Measurements from ENCODE around the gene CCDC71L.

CCDC71L gene

DNA sequence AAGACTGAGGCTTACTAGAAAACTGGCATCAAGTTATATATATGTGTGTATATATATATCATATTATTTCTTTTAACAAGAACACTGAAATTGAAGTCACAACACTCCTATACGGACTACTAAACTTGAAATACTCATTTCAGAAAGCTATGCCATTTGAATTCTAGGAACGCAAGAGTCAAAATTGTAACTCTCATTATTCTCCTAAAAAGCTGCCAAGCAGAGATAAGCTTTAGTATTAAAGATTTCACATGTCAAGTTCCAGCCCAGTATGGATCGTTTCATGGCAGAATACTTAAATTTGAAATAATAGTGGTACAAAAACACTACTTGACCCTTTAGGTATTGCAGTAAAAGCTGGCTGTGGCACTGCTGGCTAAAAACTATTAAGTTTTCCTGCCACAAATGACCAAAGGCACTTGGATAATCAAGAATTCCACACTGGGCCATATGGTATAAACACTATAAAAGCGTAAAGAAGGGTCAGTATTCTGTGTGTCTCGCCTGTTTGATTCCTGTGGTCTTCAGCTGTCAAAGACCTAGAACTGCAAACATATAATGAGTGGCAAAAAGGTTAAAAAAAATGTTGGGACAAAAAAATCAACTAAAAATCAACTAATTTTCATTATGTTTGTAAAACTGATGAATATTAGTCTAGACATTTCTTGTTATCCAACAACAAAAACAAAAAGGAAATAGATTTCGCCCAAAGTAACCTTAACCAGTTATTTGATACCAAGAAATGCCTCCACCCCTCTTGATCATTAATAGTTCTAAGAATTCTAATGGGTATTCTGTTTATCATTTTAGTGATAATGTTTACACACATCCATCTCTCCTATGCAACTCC is 2.4 kb downstream of the CCDC71L start:
- DNase-seq: no peak

DNA sequence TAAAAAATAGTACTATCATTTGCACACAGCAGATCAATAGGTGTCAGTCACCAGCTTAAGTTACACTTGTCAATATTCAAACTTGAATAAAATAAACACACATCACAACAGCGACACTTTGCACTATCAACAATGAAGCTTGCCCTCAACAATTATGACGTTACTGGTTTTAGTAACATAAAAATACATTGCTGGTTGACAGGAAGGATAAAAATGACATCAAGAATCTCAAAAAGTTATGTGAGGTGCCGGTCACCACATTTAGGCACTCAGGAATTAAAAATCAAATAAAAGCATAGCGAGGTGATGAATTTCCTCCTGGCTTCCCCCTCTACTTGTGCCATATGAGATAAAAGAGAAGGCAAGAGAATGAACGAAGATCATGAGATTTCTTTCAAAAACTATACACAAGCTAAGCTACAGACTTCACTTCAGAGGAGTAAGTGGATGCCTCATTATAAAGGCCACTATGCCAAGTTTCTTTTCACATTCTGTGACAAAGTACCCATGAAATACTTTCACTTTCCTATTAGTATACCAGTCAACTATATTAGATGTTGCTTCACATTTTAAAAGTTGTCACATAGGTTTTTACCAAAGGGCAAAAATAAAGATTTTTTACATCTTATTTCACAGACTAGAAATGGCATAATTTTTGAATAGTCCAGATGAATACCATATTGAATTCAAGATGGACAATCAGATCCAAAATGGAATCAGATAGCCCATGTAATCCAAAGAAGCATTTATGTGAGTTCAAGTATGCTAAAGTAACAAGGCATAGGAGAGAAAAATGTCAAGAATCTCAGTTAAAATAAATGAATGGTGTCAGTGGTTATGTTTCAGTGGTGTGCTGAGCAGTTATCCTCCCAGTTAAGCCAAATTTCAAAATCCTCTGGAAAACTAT is 3.6 kb downstream of the CCDC71L start:
- no peak for DNase-seq

DNA sequence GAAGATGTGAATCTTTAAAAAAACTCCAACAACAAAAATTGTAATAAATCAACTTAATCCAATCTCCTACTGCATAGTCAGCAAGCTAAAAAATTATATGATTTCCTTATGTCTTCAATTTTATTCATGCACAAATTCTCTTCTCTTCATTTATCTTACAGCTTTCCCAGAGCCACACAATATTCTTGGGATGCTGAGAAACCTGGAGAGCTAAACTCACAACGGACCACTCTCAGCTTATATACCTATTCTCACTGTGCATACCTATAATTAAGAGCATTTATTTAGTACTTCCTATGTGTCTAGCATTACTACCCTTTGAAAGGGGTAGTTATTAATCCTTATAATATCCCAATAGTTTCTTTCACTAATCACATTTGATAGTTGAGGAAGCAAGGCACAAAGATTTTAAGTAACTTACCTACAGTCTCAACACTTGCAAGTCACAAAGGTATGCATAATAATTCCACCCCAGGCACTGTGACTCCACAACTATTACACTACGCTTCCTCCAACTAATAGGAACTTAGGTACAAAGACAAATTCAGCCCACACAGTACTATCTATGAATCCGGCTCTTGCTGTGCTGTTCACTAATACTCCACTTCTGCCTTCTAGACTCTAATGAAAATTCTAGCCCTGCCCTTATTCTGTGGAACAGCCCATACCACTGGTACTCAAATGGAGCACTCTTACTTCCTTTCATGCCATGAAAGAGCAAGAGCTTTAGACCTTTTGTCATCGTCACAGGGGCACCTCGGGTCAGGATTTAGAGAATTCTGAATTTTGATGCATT is 5.1 kb downstream of the CCDC71L start:
- DNase-seq: no peak

DNA sequence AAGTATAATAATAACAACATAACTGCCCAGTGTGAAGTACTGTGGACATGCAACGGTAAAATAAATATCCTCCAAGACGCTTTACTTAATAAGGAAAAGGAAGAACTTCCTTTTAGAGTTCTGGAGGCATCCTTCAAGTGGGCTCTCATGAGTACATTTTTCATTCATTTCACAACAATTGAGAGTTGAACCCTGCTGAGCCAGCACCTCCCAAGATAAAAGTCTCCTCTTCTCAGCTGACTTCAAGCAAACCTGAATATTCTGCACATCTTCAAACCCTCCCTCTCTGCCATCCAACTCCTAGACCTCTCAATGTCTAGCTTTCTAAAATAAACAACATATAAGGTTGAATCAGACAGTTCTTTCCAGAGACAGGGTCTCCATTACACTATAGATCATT is 7.5 kb downstream of the CCDC71L start:
- no peak for DNase-seq

DNA sequence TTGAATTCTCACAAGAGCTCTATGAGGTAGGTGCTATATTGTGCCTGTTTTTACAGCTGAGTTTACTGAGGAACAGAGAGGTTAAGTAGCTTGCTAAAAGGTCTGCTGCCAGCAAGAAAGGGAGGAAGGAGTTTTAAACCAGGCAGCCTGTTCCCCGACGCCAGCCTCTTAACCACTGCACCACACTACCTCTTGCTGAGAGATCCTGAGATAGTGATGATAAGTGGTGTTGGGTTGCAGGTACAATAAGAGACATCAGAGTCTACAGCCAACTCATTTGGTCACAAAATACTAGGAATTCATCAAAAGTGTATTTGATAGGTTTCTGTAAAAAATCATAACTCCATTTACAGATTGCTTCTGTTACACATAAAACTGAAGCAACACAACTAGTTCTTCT is 8.0 kb downstream of the CCDC71L start:
- no peak for DNase-seq

DNA sequence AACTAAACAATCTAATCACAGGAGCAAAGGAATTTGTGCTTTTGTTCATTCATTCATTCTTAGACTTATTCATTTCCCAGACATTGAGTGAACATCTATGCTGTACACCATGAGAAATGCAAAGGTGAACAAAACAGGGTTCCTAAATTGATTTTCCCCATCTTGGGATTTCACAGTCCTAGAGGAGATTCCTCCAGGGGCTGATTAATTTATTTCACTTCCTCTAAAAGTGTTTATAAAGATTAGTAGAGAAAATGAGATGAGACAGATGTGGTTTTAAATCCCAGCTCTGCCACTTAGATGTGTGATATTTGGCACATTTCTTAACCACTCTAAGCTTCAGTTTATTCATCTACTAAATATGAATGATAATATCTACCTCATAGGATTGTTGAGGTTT is 8.9 kb downstream of the CCDC71L start:
- no peak for DNase-seq

DNA sequence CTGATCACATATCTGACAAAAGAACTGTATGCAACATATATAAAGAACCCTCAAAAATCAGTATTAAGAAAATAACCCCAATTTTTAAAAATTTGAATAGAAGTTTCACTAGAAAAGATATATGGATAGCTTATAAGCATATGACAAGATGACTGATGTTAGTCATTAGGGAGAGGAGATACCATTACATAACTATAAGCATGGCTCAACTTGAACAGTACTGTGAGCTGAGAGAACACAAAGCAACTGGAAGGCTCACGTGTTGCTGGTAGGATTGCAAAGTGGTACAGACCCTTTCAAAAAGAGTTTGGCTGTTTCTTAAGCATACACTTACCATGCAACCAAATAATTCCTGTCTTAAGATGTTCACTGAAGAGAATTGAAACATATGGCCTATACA is 14.7 kb downstream of the CCDC71L start:
- no peak for DNase-seq

DNA sequence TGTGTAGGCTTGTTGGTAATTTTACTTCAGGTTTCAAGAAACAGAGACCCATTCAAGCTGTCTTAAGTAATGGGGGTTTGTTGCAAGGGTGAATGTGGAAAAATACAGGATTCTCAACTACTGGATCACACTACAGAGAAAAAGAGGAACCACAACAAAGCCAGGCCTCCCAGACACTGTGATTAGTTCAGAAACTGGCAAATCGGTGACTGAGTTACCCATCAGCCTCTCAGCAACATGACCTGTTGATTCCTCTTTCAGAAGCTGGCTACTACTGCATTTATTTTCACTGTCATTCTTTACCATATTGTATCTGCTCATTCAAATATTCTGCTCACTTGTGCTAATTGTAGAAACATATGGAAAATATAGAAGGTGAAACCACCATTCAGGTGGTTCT is 16.0 kb downstream of the CCDC71L start:
- no peak for DNase-seq

DNA sequence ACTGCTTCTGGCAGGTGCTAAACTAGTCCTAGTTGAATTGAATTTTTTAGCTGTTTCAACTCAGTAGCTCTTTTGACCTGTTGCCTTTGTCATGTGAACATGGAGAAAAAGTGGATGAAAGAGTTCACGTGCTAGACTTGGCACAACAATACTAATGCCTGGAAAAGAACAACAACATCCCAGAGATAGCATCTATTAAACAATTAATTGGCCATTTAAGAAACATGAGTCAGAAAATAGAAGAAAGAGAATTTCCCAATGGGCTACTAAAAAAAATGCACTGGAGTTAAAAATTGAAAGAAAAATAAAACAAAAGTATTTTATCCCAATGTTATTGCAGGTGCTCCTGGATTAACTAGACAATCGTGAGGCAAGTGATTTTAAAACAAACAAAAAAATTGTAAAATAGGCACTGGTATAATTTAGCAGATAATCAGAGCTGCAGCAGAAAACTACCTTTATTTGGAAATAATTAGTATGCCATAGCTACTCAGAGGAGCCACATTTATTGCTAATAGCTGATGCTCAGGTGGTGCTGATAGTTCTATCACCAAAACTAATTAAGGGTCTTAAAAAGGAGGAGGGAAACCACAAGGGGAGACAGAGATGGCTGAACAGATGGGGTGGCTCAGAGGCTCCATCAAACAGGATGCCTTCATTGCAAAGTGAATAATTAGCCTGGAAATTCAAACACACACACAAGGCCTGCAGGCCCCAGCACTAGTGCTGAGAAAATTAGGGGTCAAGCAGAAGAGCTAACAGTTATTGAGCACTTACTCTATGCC is 17.6 kb downstream of the CCDC71L start:
- no peak for DNase-seq

DNA sequence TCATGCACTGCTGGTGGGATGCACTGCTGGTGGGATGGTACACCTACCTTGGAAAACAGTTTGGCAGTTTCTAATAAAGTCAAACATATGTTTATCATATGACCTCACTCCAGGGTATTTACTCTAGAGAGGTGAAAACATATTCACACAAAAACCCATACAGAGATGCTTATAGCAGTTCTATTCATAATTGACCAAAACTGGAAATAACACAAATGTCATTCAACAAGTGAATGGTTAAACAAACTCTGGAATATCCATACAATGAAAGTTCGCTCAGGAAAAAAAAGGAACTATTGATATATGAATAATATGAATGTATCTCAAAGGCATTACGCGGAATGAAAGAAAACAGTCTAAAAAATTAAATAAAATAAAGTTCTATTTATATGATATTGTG is 19.5 kb downstream of the CCDC71L start:
- no peak for DNase-seq

DNA sequence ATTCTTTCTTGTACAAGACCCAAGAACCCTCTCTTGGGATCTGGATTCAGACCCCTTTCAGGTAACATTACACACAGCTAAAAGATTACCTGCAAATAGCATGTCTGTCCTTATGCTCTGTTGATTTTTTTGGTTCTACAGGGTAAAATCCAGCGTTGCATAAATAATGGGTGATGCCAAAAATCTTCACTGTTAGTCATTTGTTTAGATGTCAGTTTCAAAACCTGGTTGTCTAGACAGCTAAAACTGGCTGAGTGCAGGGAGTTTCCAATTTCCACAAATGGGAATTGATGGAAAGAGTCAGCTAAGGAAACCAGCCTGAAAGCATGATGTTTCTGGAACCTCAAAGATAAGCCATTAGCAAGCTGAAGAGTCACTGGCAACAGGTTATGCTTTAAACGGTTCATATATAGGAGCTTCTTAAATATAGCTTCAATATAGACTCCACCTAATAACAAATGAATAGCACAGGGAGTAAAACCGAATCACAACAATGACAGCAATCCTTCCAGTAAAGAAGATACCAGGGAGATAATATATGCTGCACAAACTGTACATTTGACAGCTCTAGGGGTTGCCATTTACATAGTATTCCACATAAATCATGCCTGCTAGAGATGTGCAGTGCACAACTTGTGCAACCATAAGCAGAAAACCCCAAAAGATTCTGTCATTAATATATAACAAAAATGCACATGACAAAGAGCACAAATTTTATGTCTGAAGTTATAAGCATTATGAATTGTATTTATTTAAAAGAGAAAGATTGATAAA is 20.4 kb downstream of the CCDC71L start:
- no peak for DNase-seq

DNA sequence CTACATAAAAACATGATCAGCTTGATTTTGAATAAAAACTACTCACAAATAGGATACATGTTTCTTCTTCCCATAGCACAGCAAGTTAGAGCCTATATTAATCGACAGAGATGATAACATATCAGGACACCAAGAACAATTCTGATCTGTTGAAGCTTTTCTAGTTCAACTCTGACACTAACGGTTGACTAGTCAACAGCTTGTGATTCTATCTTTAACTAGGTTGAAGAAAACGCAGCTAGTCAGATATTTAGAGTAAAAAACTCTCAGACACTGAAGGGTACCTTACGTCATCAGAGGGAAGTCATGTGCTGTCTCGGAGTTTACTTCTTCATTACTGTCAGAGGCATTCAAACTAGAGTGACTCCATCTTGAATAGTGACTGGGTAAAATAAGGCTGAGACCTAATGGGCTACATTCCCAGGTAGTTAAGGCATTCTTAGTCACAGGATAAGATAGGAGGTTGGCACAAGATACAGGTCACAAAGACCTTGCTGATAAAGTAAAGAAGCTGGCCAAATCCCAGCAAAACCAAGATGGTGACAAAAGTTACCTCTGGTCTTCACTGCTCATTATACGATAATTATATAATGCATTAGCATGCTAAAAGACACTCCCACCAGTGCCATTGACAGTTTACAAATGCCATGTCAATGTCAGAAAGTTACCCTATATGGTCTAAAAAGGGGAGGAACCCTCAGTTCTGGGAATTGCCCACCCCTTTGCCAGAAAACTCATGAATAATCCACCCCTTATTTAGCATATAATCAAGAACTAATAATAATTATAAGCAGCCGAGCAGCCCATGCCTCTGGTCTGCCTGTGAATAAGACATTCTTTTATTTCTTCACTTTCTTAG is 21.3 kb downstream of the CCDC71L start:
- DNase-seq: no peak

DNA sequence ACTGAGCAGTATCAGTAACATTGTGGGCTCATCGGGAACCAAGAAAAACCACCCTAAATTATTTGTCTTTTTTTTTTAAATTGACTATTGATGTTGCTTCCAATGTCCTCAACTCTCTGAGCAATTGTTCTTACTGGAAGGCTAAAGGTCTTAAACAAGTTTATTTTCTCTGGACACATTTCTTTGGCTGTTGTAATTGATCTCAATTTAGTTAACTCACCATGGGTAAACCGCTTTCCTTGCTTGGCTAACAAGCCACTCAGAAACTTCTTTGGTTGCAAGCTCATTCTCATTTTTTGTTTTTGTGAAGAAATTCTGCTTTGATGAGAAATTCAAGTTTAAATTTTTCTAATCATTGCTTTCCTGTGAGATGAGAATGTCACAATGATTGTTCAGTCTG is 25.5 kb downstream of the CCDC71L start:
- no peak for DNase-seq

DNA sequence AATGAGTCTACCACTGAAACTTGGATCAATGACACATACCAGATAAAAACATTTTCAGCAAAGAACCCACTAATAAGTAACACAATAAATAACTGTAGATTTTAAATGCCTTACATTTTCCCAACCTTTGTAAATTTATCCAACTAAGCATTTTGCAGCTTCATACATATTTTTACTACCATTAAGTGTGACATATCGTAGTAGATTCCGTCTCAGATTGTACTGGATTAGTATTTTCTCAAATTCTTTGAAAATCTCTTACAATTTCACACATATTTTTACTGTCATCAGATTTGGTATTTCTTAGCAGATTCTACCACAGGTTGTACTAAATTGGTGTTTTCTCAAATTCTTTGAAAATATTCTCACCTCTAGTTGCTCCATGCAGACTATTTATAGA is 26.0 kb downstream of the CCDC71L start:
- DNase-seq: no peak

DNA sequence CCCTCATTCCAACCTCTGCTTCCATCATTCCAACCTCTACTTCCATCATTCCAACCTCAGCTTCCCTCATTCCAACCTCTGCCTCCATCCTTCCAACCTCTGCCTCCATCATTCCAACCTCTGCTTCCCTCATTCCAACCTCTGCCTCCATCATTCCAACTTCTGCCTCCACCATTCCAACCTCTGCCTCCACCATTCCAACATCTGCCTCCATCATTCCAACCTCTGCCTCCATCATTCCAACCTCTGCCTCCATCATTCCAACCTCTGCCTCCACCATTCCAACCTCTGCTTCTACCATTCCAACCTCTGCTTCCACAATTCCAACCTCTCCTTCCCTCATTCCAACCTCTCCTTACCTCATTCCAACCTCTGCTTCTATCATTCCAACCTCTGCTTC is 30.3 kb downstream of the CCDC71L start:
- no peak for DNase-seq

DNA sequence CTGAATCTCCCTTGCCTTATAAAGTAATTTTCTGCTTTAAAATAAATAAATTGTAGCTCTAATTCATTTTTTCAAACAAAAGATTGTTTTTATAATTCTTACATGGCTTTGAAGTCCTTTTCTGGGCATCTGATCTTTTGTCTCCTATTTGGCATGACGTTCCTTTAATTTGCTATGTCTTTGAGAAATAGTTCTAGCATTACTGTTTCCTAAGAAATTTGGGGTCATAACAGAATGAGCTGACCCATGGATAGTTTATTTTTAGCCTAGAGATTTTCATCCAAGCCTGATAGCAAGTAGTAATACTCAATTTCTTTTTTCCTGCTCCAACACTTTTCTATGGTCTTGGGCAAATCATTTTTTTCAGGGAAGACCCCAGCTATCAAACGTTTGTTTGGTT is 31.4 kb downstream of the CCDC71L start:
- DNase-seq: no peak

DNA sequence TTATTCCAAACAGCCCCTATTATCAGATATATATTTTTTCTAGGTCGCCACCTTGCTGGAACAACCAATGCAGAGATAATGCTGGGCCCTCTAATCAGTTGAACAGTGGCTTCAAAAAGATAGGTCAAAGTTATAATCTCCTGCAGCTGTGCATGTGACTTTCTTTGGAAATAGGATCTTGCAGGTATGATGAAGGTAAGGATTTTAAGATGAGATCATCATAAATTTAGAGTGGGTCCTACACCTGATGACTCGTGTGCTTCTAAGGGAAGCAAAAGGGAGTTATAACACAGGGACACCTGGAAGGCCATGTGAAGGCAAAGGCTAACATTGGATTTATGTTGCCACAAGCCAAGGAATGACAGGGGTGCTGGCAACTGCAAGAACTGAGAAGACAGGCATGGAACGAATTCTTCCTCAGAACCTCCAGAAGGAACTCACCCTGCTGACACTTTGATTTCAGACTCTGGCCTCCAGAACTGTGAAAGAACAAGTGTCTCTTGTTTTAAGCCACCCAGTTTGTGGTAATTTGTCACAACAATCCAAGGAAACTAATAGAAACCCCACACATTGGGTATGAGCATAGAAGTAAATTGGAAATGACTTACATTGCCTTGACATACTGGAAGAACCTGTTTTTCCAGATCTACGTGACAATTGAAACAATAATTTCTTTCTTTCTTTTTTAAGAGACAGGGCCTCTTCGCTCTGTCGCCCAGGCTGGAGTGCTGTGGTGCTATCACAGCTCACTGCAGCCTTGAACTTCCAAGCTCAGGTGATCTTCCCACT is 34.4 kb downstream of the CCDC71L start:
- no peak for DNase-seq

DNA sequence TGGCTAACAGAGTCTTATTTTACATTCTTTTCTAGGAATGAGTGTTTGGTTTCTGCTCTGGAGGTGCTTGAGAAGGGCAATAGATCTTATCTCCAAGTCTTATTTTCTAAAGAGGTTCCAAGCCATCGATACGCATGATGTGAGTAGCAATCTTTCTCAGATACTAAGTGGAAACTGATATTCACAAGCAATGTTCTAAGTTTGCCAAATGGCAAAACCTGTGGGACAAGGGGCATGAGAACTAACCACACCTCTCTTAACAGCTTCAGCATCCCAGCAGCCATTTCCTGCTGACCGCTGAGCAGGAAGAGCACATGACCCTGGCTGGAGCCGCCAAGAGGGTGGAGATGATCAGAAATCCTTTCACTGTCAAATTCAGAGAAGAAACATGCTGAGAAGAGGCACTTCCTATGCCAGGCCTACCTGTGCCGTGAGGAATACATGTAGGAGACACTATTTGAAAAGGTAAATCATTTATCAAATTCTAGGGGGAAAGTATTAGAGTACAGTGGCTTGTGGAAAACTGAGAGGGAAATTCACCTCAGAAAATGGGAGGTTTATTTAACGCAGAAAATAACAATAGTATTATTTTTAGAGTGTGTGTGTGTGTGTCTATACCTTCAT is 35.2 kb downstream of the CCDC71L start:
- DNase-seq: no peak

DNA sequence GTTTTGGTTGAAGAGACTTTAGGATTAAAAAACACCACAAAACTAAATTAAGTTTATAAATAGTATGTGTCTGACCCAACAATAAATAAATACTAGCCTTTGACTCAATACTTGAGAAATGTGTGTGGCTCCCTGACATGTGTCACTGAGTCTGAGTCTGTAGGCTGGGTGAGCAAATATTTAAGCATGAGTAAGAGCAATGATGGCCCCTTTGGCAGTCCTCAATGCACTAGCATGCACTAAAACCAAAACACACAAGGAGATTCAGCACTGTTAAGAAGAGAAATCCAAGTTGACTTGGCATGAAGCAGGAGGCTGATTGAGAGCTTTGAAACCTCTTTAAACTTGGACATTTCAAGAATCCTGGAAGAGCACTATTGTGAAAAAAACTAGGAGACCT is 37.1 kb downstream of the CCDC71L start:
- no peak for DNase-seq
